ENCODE measurements around the gene CHADL. TPM values are rescaled to one million over a fixed set of nuclear protein-coding genes. Genes with fewer than 3 reads are reported as not detected.

Gene CHADL
- total and polyA plus RNA-seq, 2 of the 4 experiments (the other 2 are of a cell fraction): 0.18 to 0.53 TPM

- Histone ChIP-seq H2BK5ac (ENCODE audit: low read depth, low read length, poor library complexity, severe bottlenecking) (no peak overlapping the region), H2AK5ac (ENCODE audit: low read depth, low read length) (no peak overlapping the region), H3K4me3 (ENCODE audit: insufficient read depth, low read depth, low read length) (no peak overlapping the region), H3K14ac (replicated peaks; ENCODE audit: low read depth, low read length) (no peak overlapping the region), H3K4ac (ENCODE audit: low read depth, low read length) (no peak overlapping the region), H3K9ac (ENCODE audit: low read depth, low read length) (no peak overlapping the region), H2BK20ac (ENCODE audit: low read depth, low read length) (no peak overlapping the region), H4K20me1 (ENCODE audit: insufficient read depth, low read length) (no peaks in the 10 kb centered on the region), H3K23ac (ENCODE audit: low read depth, low read length) (no peak overlapping the region), H3K36me3 (ENCODE audit: control insufficient read depth, insufficient read depth, low read length) (no peaks in the 10 kb centered on the region), H3K4me2 (ENCODE audit: low read depth, low read length) (no peak overlapping the region), H4K5ac (ENCODE audit: low read depth, low read length) (no peak overlapping the region), H3K9me1 (ENCODE audit: insufficient read depth, low read length) (no peaks in the 10 kb centered on the region; the same call in 1 of the 2 replicates), H3K4me1 (ENCODE audit: control insufficient read depth, insufficient read depth, low read length) (no peaks in the 10 kb centered on the region; the same call in 1 of the 2 replicates), H3K56ac (ENCODE audit: extremely low read depth, insufficient read depth, low read length) (no peak overlapping the region), H3K9me3 (ENCODE audit: control insufficient read depth, insufficient read depth, low read length) (no peaks in the 10 kb centered on the region), H3K27ac (ENCODE audit: insufficient read depth, low read length) (no peak overlapping the region), H3K27me3 (ENCODE audit: control insufficient read depth, insufficient read depth, low read length) (no peaks in the 10 kb centered on the region), H3K18ac (ENCODE audit: low read depth, low read length) (no peak overlapping the region), H2BK15ac (ENCODE audit: low read depth, low read length) (no peak overlapping the region), H3K79me1 (ENCODE audit: low read depth in 1 of 2, low read length in 2 of 2) (no peaks in the 10 kb centered on the region), H2AFZ (replicated peaks; ENCODE audit: low read length, poor library complexity) (no peak overlapping the region), H4K91ac (ENCODE audit: insufficient read depth, low read depth, low read length) (no peak overlapping the region), H4K8ac (ENCODE audit: low read depth in 2 of 2, low read length in 2 of 2) (no peak overlapping the region), H2BK120ac (ENCODE audit: low read depth, low read length) (no peak overlapping the region), H2AK9ac (replicated peaks; ENCODE audit: low read depth, low read length, poor library complexity) (no peak overlapping the region)
- CTCF ChIA-PET: interaction anchor here (0.6 to 1.0 kb wide), 2 partner anchors 15 to 292 kb away, joined by 3 read pairs; no protein-coding TSS in a partner anchor
- DNase-seq (no peak), ATAC-seq (ENCODE audit: low read depth) (no peak)
- dilution Hi-C loops (cut with HindIII; ENCODE audit: low sequenced_read_pairs, unreplicated experiment) (no loop called here), in situ Hi-C loops (cut with MboI; ENCODE audit: low sequenced_read_pairs) (no loop called here), intact Hi-C loops (cut with micrococcal nuclease) (no loop called here)
- POLR2A ChIA-PET (ENCODE audit: unreplicated experiment): interaction anchor here (0.6 kb wide), 1 partner anchor 335 kb away, joined by 5 read pairs; no protein-coding TSS in a partner anchor
- TF ChIP-seq MXI1 (IDR thresholded peaks at IDR 0.05; ENCODE audit: borderline replicate concordance, low read depth, low read length) (no peak), USF2 (IDR thresholded peaks at IDR 0.05; ENCODE audit: low read depth, low read length) (no peak), SMC3 (IDR thresholded peaks at IDR 0.05; ENCODE audit: low read depth, low read length) (no peak), CEBPB (IDR thresholded peaks at IDR 0.05; ENCODE audit: low read depth, low read length) (no peak), CHD1 (IDR thresholded peaks at IDR 0.05; ENCODE audit: low read depth, low read length) (no peak), CTCF (conservative IDR thresholded peaks at IDR 0.05; ENCODE audit: low read depth, low read length) (no peak), ELK1 (IDR thresholded peaks at IDR 0.05; ENCODE audit: borderline replicate concordance, low read depth, low read length) (no peak), MAZ (IDR thresholded peaks at IDR 0.05; ENCODE audit: borderline replicate concordance, low read depth, low read length) (no peak), POLR2A (IDR thresholded peaks at IDR 0.05; ENCODE audit: low read depth, low read length) (no peak), BHLHE40 (IDR thresholded peaks at IDR 0.05; ENCODE audit: low read depth, low read length) (no peak), RAD21 (IDR thresholded peaks at IDR 0.05; ENCODE audit: low read length) (no peak), NFE2L2 (IDR thresholded peaks at IDR 0.05; ENCODE audit: low read depth, low read length) (no peak), FOS (IDR thresholded peaks at IDR 0.05; ENCODE audit: low read depth, low read length) (no peak), RFX5 (IDR thresholded peaks at IDR 0.05; ENCODE audit: low read depth, low read length) (no peak), MAFK (IDR thresholded peaks at IDR 0.05; ENCODE audit: low read depth, low read length) (no peak), RCOR1 (IDR thresholded peaks at IDR 0.05; ENCODE audit: insufficient replicate concordance, low read length) (no peak)
- BruUV-seq (replicated peaks): no TSS peak
- WGBS, 2 experiments (ENCODE audit: extremely low coverage in 2 of 2, insufficient read length in 1 of 2): no CpG with 5 or more reads among the region's 2 CpGs
Observed at GRCh38 chr22:41191467-41191866, 49.3 kb downstream of the CHADL start.

Measured in IMR-90 (cell line).